ENCODE measurements around the gene ZNF213.

ZNF213 gene

DNA sequence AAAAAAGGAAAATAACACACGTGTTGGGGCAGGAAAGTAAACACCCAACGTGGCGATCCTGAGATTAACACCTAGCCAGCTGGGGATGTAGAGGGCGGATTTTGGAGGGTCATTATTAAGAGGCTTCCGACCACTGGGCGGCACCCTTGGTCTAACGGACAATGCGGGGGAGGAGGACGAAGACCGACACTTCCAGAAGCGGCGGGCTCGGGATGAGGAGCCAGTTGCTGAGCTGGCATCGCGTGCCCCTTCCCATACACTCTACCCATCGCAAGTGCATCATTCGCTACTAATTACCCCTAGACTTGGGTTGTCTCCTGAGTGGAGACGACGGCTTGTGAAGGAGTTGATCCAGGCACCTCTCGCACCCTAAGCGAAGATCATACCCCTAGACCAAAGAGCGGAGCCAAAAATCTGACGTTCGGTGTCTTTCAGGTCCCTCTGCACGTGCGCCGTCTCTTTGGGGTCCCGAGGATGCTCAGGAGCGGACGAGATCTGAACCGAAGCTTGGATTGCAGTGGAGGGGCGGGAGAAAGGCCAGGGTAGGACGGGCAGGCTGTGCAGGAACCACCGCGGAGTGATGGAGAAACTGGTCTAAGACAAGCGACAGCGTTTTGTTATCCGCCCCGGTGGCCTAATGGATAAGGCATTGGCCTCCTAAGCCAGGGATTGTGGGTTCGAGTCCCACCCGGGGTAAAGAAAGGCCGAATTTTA is 17.6 kb downstream of the ZNF213 start (continued):
- TF ChIP-seq ZNF26 (tag by site-specific recombination; IDR thresholded peaks at IDR 0.05): no peak
- TF ChIP-seq SP3 (tag by site-specific recombination; IDR thresholded peaks at IDR 0.05): peak; percentile 65
- no peak for TF ChIP-seq ZNF274 (IDR thresholded peaks at IDR 0.05; ENCODE audit: low read length)
- no peak for TF ChIP-seq ZNF274 (tag by site-specific recombination; IDR thresholded peaks at IDR 0.05; ENCODE audit: borderline replicate concordance)
- TF ChIP-seq, protein P1, sequence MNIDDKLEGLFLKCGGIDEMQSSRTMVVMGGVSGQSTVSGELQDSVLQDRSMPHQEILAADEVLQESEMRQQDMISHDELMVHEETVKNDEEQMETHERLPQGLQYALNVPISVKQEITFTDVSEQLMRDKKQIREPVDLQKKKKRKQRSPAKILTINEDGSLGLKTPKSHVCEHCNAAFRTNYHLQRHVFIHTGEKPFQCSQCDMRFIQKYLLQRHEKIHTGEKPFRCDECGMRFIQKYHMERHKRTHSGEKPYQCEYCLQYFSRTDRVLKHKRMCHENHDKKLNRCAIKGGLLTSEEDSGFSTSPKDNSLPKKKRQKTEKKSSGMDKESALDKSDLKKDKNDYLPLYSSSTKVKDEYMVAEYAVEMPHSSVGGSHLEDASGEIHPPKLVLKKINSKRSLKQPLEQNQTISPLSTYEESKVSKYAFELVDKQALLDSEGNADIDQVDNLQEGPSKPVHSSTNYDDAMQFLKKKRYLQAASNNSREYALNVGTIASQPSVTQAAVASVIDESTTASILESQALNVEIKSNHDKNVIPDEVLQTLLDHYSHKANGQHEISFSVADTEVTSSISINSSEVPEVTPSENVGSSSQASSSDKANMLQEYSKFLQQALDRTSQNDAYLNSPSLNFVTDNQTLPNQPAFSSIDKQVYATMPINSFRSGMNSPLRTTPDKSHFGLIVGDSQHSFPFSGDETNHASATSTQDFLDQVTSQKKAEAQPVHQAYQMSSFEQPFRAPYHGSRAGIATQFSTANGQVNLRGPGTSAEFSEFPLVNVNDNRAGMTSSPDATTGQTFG (tag by site-specific recombination; IDR thresholded peaks at IDR 0.05; ENCODE audit: borderline replicate concordance): peak; percentile 85
- no peak; the same call in 1 of the 2 replicates for TF ChIP-seq ZNF221 (tag by site-specific recombination; IDR thresholded peaks at IDR 0.05; ENCODE audit: borderline replicate concordance)
- no peak for TF ChIP-seq ZNF510 (tag by site-specific recombination; IDR thresholded peaks at IDR 0.05; ENCODE audit: insufficient replicate concordance)
- TF ChIP-seq, protein P2, sequence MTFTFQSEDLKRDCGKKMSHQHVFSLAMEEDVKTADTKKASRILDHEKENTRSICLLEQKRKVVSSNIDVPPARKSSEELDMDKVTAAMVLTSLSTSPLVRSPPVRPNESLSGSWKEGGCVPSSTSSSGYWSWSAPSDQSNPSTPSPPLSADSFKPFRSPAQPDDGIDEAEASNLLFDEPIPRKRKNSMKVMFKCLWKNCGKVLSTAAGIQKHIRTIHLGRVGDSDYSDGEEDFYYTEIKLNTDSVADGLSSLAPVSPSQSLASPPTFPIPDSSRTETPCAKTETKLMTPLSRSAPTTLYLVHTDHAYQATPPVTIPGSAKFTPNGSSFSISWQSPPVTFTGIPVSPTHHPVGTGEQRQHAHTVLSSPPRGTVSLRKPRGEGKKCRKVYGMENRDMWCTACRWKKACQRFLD (tag by site-specific recombination; IDR thresholded peaks at IDR 0.05): no peak
- peak; percentile 76; the same call in 1 of the 2 replicates for TF ChIP-seq ZSCAN18 (tag by site-specific recombination; IDR thresholded peaks at IDR 0.05)
- peak; percentile 94 for TF ChIP-seq ZBTB1 (tag by site-specific recombination; IDR thresholded peaks at IDR 0.05)
- no peak for TF ChIP-seq ZNF473 (tag by site-specific recombination; IDR thresholded peaks at IDR 0.05)
- no peak for TF ChIP-seq ZNF350 (tag by site-specific recombination; IDR thresholded peaks at IDR 0.05)
- TF ChIP-seq, protein P3, sequence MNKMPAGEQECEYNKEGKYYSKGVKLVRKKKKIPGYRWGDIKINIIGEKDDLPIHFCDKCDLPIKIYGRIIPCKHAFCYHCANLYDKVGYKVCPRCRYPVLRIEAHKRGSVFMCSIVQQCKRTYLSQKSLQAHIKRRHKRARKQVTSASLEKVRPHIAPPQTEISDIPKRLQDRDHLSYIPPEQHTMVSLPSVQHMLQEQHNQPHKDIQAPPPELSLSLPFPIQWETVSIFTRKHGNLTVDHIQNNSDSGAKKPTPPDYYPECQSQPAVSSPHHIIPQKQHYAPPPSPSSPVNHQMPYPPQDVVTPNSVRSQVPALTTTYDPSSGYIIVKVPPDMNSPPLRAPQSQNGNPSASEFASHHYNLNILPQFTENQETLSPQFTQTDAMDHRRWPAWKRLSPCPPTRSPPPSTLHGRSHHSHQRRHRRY (tag by site-specific recombination; IDR thresholded peaks at IDR 0.05): no peak
- TF ChIP-seq KLF9 (tag by site-specific recombination; IDR thresholded peaks at IDR 0.05; ENCODE audit: low read depth): peak; percentile 46; the same call in 1 of the 2 replicates
- peak; percentile 15; the same call in 1 of the 2 replicates for TF ChIP-seq ZNF239 (tag by site-specific recombination; IDR thresholded peaks at IDR 0.05)
- TF ChIP-seq, protein P4, sequence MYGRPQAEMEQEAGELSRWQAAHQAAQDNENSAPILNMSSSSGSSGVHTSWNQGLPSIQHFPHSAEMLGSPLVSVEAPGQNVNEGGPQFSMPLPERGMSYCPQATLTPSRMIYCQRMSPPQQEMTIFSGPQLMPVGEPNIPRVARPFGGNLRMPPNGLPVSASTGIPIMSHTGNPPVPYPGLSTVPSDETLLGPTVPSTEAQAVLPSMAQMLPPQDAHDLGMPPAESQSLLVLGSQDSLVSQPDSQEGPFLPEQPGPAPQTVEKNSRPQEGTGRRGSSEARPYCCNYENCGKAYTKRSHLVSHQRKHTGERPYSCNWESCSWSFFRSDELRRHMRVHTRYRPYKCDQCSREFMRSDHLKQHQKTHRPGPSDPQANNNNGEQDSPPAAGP (tag by site-specific recombination; IDR thresholded peaks at IDR 0.05): peak; percentile 94
- TF ChIP-seq ZNF639 (tag by site-specific recombination; IDR thresholded peaks at IDR 0.05): peak; percentile 92
- TF ChIP-seq, protein P5, sequence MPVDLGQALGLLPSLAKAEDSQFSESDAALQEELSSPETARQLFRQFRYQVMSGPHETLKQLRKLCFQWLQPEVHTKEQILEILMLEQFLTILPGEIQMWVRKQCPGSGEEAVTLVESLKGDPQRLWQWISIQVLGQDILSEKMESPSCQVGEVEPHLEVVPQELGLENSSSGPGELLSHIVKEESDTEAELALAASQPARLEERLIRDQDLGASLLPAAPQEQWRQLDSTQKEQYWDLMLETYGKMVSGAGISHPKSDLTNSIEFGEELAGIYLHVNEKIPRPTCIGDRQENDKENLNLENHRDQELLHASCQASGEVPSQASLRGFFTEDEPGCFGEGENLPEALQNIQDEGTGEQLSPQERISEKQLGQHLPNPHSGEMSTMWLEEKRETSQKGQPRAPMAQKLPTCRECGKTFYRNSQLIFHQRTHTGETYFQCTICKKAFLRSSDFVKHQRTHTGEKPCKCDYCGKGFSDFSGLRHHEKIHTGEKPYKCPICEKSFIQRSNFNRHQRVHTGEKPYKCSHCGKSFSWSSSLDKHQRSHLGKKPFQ (tag by site-specific recombination; IDR thresholded peaks at IDR 0.05): 0 out of 2 replicates have a peak, but pooled peaks have one; percentile 9
- TF ChIP-seq ZNF449 (tag by site-specific recombination; IDR thresholded peaks at IDR 0.05): peak; percentile 72; the same call in 1 of the 2 replicates
- TF ChIP-seq ZNF488 (tag by site-specific recombination; IDR thresholded peaks at IDR 0.05): no peak
- peak; percentile 61; the same call in 1 of the 2 replicates for TF ChIP-seq ZNF558 (tag by site-specific recombination; IDR thresholded peaks at IDR 0.05)
- TF ChIP-seq IKZF3 (tag by site-specific recombination; IDR thresholded peaks at IDR 0.05): peak; percentile 92
- TF ChIP-seq ZNF529 (tag by site-specific recombination; IDR thresholded peaks at IDR 0.05; ENCODE audit: insufficient replicate concordance): no peak

Measured in HEK293 (cell line).